NCI-H2171 (cell line): Measurements from ENCODE around the gene NUDCD3.
A peak's percentile ranks its signal among the peaks of the same experiment; 100 is the strongest.

Experiments
- DNase-seq: peaks from one replicate; lab custom pipeline; 2025; lab: John Stamatoyannopoulos, UW

The NUDCD3 gene

GRCh38 chr7:44477938-44478337 is 12.5 kb downstream of the NUDCD3 start:
- DNase-seq, result no peak

- peak; percentile 15 for DNase-seq
These were observed 13.2 kb downstream of the NUDCD3 start for GRCh38 chr7:44477063-44477830.

DNA sequence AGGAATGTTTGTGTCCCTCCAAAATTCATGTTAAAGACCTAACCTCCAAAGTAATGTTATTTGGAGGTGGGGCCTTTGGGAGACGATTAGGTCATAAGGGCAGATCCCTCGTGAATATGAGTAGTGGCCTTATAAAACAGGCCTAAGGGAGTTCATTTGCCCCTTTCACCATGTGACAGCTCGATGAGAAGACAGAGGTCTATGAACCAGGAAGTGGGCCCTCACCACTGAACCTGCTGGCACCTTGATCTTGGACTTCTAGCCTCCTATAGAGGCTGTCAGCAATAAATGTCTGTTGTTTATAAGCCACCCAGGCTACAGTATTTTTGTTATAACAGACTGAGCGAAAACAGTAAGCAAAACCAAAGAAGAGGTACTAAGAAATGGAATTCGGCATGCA is 14.1 kb downstream of the NUDCD3 start:
- DNase-seq, result no peak

GRCh38 chr7:44473295-44473694 is 17.2 kb downstream of the NUDCD3 start:
- no peak for DNase-seq

DNA sequence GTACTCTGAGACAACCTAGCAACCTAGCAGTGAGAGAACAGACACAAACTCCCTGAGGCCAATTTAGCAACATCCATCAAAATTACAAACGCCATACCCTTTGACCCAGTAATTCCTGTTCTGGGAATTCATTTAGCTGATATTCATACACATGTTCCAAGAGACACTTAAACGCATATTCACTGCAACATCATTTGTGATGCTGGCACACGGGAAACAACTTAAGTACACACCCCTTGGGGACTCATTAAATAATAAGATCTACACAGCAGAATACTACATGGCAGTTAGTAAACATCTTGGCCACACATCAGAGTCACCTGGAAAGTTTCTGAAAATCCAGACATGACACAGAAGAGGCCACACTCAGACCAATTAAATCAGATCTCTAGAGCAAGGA is 17.6 kb downstream of the NUDCD3 start:
- no peak for DNase-seq

- DNase-seq, result no peak
These were observed 18.6 kb downstream of the NUDCD3 start for GRCh38 chr7:44471850-44472249.

DNA sequence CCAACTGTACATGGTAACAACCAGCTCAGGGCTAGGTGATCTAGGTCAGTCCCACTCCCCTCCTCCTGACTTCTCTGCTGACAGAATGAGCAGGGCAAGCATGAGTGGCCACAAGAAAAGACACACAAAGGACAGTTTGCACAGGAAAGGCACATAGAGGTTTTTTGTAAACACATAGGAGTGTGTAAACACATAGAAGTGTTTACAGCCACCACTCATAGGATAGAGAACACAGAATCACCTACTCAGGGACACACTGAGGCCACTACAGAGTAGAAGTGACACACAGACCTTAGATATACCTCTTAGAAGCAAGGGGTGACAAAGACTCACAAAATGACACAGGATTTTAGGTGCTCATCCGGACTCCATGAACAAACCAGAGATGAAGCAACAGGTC is 19.0 kb downstream of the NUDCD3 start:
- no peak for DNase-seq

DNA sequence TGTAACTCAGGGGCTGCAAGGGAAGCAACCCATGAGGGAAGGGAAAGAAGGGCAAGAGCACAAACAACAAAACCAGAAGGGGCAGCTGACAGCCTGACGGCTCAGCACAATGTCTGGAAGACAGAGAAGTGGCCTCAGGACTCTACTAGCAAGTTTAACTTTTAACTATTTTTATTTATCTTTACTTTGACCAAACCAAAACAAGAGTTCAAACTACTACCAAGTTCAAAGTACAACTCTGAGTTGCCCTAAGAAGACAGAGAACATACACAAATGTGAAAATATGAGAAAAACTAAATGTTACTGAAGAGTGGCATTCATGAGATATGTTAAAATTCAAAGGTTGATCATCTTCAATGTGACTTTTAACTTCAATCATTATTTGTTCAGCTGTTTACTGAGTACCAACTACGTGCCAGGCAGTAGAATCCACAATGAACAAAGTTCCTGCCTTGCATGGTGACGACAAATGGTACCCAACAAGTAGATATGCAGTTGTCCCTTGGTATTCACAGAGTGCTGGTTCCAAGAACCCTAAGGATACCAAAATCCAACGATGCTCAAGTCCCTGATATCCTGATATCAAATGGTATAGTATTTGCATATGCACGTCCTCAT is 19.7 kb downstream of the NUDCD3 start:
- DNase-seq, result no peak

- no peak for DNase-seq
These were observed 20.4 kb downstream of the NUDCD3 start for GRCh38 chr7:44470135-44470479.

DNA sequence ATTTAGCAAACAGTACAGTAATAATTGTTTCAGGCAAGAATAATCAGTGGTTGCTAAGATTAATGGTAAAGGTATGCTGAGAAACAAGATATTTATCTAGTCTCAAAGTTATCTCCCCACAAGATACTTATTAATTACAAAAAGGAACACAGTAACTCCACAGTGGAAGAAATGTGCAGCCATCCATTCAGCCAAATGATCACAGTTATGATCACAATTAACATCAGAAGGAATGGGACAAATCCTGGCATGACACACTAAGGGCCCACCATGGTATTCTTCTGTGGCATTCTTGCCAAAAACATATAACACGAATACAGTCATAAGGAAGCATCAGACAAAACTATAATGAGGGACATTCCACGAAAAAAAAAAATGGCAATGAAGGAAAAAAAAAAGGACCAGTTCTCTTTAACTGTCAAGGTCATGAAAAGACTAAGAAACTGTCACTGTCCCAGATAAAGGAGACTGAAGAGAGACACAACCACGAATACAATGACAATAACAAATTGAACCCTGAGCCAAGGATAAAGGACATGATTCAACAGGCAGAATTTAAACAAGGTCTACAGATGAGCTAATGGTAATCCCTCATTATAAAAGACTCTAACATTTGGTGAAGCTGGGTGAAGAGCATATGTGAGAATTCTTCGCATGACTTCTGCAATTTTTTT is 20.9 kb downstream of the NUDCD3 start:
- no peak for DNase-seq

GRCh38 chr7:44467217-44467548 is 23.3 kb downstream of the NUDCD3 start:
- no peak for DNase-seq

GRCh38 chr7:44466300-44467216 is 23.9 kb downstream of the NUDCD3 start:
- DNase-seq, result no peak

- DNase-seq, result no peak
These were observed 25.0 kb downstream of the NUDCD3 start for GRCh38 chr7:44465490-44465889.

GRCh38 chr7:44463169-44463808 is 27.2 kb downstream of the NUDCD3 start:
- DNase-seq, result no peak

DNA sequence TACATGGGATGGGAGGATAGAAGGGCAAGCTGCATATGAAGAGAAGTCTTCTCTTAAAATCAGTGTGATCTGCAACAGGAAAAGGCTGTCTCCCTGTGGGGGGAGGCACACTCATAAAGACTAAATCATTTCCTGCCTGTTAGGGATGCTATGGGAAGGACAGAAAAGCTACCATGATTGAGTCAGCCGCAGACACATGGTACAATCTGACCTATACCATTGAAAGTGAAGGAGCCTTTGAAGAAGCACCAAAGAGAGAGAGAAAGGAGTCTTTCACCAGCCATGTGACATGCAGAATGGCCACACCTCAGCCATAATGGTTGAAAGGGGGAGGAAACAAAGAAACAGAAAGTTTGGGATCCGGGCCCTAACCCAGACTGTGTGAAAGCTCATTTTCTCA is 29.1 kb downstream of the NUDCD3 start:
- DNase-seq, result no peak

GRCh38 chr7:44460325-44460724 is 30.1 kb downstream of the NUDCD3 start:
- no peak for DNase-seq

DNA sequence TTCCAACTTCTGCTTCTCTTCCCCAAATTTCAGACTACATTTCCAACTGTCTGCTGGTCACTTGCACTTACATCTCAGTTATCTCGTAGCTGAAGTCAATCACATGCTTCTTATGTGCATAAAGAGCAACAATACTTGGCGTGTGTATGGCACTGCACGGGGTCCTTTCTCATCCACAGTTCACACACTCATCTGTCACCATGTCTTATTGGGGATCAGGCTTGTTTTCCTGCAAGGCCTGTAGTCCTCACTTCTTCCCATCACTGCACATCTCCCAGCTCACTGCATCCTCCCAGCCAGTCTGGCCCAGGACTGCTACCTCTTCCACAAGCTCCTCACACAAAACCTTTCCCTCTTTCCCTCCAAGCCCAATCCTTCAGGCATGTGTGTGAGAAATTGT is 35.3 kb downstream of the NUDCD3 start:
- no peak for DNase-seq

DNA sequence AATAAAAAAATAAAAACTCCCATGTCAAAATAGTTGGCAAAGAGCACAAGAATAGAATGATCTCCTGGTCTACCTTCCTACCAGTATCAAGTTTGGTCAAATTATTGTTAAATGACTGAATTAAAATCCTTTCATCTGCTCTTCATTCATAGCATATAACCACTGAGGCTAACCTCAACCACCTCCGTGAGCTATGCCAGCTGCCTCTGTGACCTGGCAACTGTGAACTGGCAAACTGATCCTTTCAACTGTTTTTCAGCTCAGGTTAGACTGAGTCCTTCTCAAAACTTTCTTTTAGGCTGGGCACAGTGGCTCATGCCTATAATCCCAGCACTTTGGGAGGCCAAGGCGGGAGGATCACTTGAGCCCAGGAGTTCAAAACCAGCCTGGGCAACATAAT is 36.1 kb downstream of the NUDCD3 start:
- no peak for DNase-seq

DNA sequence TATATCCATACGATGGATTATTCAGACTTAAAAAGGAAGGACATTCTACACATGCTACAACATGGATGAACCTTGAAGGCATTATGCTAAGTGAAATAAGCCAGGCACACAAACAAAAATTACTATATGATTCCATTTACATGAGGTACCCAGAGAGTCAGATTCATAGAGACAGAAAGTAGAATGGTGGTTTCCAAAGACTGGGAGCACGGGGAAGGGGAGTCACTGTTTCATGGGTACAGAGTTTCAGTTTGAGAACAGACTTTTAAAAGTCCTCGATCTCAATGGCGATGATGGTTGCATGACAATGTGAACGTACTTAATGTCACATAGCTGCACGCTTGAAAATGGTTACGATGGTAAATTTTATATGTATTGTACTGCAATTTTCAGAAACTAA is 39.3 kb downstream of the NUDCD3 start:
- DNase-seq, result no peak

DNA sequence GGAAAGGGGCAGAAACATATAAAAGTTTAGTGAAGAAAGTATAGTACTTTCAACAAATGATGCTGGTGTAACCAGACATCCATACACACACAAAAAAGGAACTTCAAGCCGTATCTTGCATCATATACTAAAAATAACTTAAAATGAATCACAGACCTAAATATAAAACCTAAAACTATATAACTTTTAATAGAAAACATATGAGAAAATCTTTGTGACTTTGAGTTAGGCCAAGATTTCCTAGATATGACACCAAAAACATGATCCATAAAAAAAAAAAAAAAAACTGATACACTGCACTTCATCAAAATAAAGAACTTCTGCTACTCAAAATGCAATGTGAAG is 40.9 kb downstream of the NUDCD3 start:
- DNase-seq, result no peak

GRCh38 chr7:44448922-44449583 is 41.4 kb downstream of the NUDCD3 start:
- DNase-seq, result no peak
